Measurements from ENCODE around the gene CTSV. TPM values are rescaled to one million over a fixed set of nuclear protein-coding genes. Genes with fewer than 3 reads are reported as not detected.
A peak's percentile ranks its signal among the peaks of the same experiment; 100 is the strongest.
"Not testable (repeated sequence)": the region's sequence is repeated elsewhere in the genome, so short reads cannot be mapped to it uniquely, and the experiment has no call there.

The CTSV gene
- total and polyA plus RNA-seq, 2 donors from 2014 or later: 0.69 to 11.2 TPM

DNA sequence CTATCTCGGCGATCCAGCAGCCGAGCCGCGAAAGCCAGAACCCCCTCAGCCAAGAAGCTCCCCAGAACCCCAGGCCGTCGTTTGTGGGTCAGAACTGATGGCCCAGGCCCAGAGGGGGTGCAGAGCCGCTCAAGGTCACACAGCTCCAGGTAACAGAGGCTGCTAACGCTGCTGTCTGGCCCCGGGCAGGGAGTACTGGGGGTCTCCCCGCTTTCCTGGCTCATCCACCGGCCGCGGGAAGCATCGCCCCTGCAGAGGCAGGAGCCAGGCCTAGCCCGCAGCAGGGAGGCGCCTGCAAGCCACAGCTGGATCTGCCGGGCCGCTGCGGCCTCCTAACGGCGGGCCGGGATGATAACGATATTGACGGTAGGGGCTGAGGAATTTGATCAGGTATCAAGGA is 39.4 kb upstream of the CTSV start:
- H3K4me3 ChIP-seq (ENCODE audit: low read length in 3 of 3): no peak overlapping the region
- TF ChIP-seq, protein P1, sequence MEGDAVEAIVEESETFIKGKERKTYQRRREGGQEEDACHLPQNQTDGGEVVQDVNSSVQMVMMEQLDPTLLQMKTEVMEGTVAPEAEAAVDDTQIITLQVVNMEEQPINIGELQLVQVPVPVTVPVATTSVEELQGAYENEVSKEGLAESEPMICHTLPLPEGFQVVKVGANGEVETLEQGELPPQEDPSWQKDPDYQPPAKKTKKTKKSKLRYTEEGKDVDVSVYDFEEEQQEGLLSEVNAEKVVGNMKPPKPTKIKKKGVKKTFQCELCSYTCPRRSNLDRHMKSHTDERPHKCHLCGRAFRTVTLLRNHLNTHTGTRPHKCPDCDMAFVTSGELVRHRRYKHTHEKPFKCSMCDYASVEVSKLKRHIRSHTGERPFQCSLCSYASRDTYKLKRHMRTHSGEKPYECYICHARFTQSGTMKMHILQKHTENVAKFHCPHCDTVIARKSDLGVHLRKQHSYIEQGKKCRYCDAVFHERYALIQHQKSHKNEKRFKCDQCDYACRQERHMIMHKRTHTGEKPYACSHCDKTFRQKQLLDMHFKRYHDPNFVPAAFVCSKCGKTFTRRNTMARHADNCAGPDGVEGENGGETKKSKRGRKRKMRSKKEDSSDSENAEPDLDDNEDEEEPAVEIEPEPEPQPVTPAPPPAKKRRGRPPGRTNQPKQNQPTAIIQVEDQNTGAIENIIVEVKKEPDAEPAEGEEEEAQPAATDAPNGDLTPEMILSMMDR (IDR thresholded peaks at IDR 0.05; ENCODE audit: borderline replicate concordance, extremely low read depth, insufficient read depth): no peak
- no peaks in the 10 kb centered on the region for H3K9me3 ChIP-seq (ENCODE audit: control insufficient read depth in 2 of 3, insufficient read depth in 1 of 3, low read length in 3 of 3)
- H3K27ac ChIP-seq (ENCODE audit: low read depth in 2 of 2, low read length in 2 of 2): no peak overlapping the region
- DNase-seq (no peak), FAIRE-seq (no peak)
- H3K27me3 ChIP-seq (ENCODE audit: control insufficient read depth, insufficient read depth, low read length): peaks cover 2% of the 10 kb centered on the region
- no peak overlapping the region for H3K9ac ChIP-seq (ENCODE audit: low read length in 3 of 3)
- no peaks in the 10 kb centered on the region for H3K4me1 ChIP-seq (ENCODE audit: control insufficient read depth in 2 of 3, insufficient read depth in 2 of 3, low read depth in 1 of 3, low read length in 3 of 3)
- H3K36me3 ChIP-seq (ENCODE audit: control insufficient read depth in 2 of 3, insufficient read depth in 3 of 3, low read length in 3 of 3): no peaks in the 10 kb centered on the region
- intact Hi-C loops (cut with DNase I): no loop called here

DNA sequence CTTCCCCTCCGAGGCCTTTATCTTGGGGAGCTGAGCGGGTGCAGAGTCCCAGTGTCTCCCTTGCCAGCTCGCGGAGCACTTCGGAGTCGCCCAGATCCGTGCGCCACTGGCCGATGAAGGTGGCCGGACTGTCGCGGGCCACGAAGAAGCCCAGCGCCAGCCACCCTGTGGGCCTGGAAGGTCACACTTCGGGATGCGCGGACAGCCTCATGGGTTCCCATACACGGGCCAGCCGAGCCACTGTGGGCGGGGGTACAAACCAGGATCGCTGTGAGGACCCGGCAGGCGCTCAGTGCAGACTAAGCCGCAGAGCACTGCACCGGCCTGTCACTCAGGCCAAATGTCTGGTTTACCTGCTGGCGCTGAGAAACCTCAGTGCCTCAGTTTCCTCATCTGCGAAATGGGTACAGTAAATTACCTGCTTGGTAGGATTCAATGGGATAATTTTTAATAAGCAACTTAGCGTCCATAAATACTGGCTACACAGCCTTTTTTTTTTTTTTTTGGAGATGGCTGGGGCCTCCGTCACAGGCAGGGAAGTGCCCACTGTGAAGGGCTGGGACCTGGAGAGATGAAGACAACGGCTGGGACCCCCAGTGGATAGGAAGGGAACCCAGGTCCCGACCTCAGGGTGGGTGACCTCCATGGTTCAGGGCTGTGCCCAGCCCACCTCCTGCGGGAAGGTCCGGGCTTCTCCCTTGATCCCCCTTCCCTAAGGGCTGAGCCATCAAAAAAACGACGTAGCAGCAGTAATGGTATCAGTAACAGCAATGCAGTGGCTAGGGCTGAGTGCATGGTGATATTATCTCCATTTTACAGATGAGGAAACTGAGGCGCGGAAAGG is 38.7 kb upstream of the CTSV start:
- Histone ChIP-seq H3K27ac (ENCODE audit: low read depth in 2 of 2, low read length in 2 of 2) (no peak overlapping the region), H3K4me3 (ENCODE audit: low read length in 3 of 3) (no peak overlapping the region), H3K4me1 (ENCODE audit: control insufficient read depth in 2 of 3, insufficient read depth in 2 of 3, low read depth in 1 of 3, low read length in 3 of 3) (no peaks in the 10 kb centered on the region), H3K36me3 (ENCODE audit: control insufficient read depth in 2 of 3, insufficient read depth in 3 of 3, low read length in 3 of 3) (no peaks in the 10 kb centered on the region), H3K9me3 (ENCODE audit: control insufficient read depth in 2 of 3, insufficient read depth in 1 of 3, low read length in 3 of 3) (no peaks in the 10 kb centered on the region), H3K27me3 (ENCODE audit: control insufficient read depth, insufficient read depth, low read length) (peaks cover 2% of the 10 kb centered on the region), H3K9ac (ENCODE audit: low read length in 3 of 3) (no peak overlapping the region)
- FAIRE-seq (no peak), DNase-seq (peak in 1 of 5 donors; percentile 56)
- TF ChIP-seq, protein P1 (IDR thresholded peaks at IDR 0.05; ENCODE audit: borderline replicate concordance, extremely low read depth, insufficient read depth): no peak
- intact Hi-C loops (cut with DNase I): no loop called here

DNA sequence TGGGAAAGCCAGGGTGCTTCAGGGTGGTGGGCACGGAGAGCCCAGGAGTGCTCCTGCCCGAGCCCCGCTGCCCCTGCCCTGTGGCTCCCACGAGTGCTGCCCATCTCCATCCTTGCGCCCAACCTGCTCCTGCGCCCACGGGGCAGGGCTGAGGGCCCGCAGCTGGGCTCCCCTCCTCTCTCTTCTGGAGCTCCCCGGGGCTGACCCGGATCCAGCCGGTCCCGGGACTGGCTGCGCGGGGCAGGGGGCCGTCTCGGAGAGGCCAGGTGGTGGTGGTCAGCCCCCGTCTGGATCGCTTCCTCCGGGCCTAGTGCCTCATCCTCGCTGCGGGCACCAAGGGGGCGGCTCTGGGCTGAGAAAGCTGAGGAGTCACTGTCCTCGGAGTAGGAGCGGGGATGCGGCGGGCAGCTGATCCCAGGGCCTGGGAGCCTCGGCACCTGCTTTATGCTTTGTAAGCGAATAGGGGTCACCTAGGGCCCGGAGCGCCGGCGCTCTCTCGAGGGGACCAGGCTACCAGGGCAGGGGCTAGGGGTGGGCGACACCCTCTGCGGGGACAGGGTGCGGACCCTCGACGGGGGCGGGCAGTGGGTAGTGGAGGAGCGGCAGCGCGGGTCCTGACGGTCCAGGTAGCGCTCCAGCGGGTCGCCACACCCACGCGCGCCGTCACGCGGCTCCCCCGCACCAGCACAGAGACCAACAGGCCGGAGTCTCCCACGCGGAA is 37.9 kb upstream of the CTSV start:
- FAIRE-seq; H3K9ac ChIP-seq (ENCODE audit: low read length in 3 of 3); H3K4me3 ChIP-seq (ENCODE audit: low read length in 3 of 3); H3K4me1 ChIP-seq (ENCODE audit: control insufficient read depth in 2 of 3, insufficient read depth in 2 of 3, low read depth in 1 of 3, low read length in 3 of 3); H3K27ac ChIP-seq (ENCODE audit: low read depth in 2 of 2, low read length in 2 of 2); H3K9me3 ChIP-seq (ENCODE audit: control insufficient read depth in 2 of 3, insufficient read depth in 1 of 3, low read length in 3 of 3); H3K36me3 ChIP-seq (ENCODE audit: control insufficient read depth in 2 of 3, insufficient read depth in 3 of 3, low read length in 3 of 3); H3K27me3 ChIP-seq (ENCODE audit: control insufficient read depth, insufficient read depth, low read length); intact Hi-C loops (cut with DNase I): not testable (repeated sequence)
- DNase-seq: peak in 3 of 5 donors; percentile 35 to 49 (median 35)

DNA sequence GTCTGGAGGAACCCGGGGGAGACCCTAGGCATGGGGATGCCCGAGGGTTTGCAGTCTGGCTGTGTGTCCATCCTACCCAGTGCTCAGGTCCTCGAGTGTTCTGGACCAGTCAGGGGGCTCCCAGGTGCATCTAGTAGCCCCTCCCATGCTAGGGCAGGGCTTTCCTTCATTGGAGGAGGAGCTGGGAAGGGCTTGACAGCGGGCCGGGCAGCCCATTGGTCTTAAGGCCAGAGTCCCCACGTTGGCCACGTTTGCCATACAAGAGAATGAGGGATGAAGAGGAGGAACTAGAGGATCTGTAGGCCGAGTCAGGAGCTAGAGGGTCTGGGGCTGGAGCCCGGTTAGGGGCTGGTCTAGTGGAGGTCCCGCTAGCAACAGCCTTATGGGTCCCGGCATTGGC is 37.3 kb upstream of the CTSV start:
- TF ChIP-seq, protein P1 (IDR thresholded peaks at IDR 0.05; ENCODE audit: borderline replicate concordance, extremely low read depth, insufficient read depth): no peak
- Histone ChIP-seq H3K9ac (ENCODE audit: low read length in 3 of 3) (no peak overlapping the region), H3K27ac (ENCODE audit: low read depth in 2 of 2, low read length in 2 of 2) (no peak overlapping the region), H3K9me3 (ENCODE audit: control insufficient read depth in 2 of 3, insufficient read depth in 1 of 3, low read length in 3 of 3) (no peaks in the 10 kb centered on the region), H3K36me3 (ENCODE audit: control insufficient read depth in 2 of 3, insufficient read depth in 3 of 3, low read length in 3 of 3) (no peaks in the 10 kb centered on the region), H3K27me3 (ENCODE audit: control insufficient read depth, insufficient read depth, low read length) (peaks cover 2% of the 10 kb centered on the region), H3K4me1 (ENCODE audit: control insufficient read depth in 2 of 3, insufficient read depth in 2 of 3, low read depth in 1 of 3, low read length in 3 of 3) (no peaks in the 10 kb centered on the region), H3K4me3 (ENCODE audit: low read length in 3 of 3) (no peak overlapping the region)
- FAIRE-seq (no peak), DNase-seq (peak in 1 of 5 donors; percentile 4)
- intact Hi-C loops (cut with DNase I): no loop called here
